ENCODE measurements around the gene AGPAT1. TPM values are rescaled to one million over a fixed set of nuclear protein-coding genes. Genes with fewer than 3 reads are reported as not detected.

Gene AGPAT1
- total and polyA plus RNA-seq, 10 of the 15 experiments (the other 5 are each of a cell fraction or from before 2014, with no cell fraction given) = 13.9 to 39.5 (median 24.7) TPM

DNA sequence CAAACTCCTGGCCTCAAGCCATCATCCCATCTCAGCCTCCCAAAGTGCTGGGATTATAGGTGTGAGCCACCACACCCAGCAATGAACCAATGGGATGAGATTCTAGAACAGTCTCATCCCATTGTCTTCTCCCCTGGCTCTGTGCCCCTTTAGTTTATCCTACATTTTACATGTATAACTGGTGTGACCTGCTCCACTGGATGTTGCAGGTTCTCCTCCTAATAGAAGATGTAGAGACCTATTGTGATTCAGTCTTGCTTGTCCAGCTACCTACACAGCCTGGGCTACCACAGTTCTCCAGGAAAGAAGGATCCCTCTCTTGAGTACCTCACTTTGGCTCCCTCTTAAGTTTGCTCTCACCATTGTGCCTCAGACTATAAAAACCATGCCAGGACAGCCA is 43.8 kb downstream of the AGPAT1 start:
- Histone ChIP-seq H3K9me3 (replicated peaks; ENCODE audit: control insufficient read depth, insufficient read depth, low read length) (no peaks in the 10 kb centered on the region), H3K9ac (ENCODE audit: control insufficient read depth, insufficient read depth, low read length) (no peak overlapping the region), H3K4me3 (no peak overlapping the region), H3K4me2 (ENCODE audit: control insufficient read depth, insufficient read depth) (no peak overlapping the region), H3K27me3 (replicated peaks in 1 of 2; ENCODE audit: control insufficient read depth in 2 of 2, insufficient read depth in 2 of 2, low read length in 1 of 2) (no peaks in the 10 kb centered on the region), H2AFZ (ENCODE audit: control insufficient read depth, low read depth, low read length) (no peak overlapping the region), H3K27ac (ENCODE audit: control insufficient read depth, insufficient read depth) (no peak overlapping the region), H3K36me3 (ENCODE audit: control insufficient read depth in 2 of 2, insufficient read depth in 2 of 2, low read length in 1 of 2) (no peaks in the 10 kb centered on the region), H4K20me1 (ENCODE audit: control insufficient read depth, insufficient read depth) (no peaks in the 10 kb centered on the region), H3K4me1 (ENCODE audit: control insufficient read depth, insufficient read depth, low read length) (peaks cover 10% of the 10 kb centered on the region), H3K79me2 (ENCODE audit: control insufficient read depth, insufficient read depth, low read length) (peaks cover 14% of the 10 kb centered on the region)
- DNase-seq (ENCODE audit: low read depth, low spot score) (no peak), FAIRE-seq (no peak), ATAC-seq (no peak)
- CTCF ChIA-PET = interaction anchor here (0.8 kb wide), 1 partner anchor 61 kb away, joined by 3 read pairs; no protein-coding TSS in a partner anchor
- SMC1A ChIA-PET (ENCODE audit: uncharacterized antibody, unreplicated experiment) = no interaction called here
- intact Hi-C loops (cut with micrococcal nuclease; ENCODE audit: unreplicated experiment) = no loop called here
- no peak for TF ChIP-seq TCF7 (IDR thresholded peaks at IDR 0.05; ENCODE audit: borderline replicate concordance)
- TF ChIP-seq, protein P1, sequence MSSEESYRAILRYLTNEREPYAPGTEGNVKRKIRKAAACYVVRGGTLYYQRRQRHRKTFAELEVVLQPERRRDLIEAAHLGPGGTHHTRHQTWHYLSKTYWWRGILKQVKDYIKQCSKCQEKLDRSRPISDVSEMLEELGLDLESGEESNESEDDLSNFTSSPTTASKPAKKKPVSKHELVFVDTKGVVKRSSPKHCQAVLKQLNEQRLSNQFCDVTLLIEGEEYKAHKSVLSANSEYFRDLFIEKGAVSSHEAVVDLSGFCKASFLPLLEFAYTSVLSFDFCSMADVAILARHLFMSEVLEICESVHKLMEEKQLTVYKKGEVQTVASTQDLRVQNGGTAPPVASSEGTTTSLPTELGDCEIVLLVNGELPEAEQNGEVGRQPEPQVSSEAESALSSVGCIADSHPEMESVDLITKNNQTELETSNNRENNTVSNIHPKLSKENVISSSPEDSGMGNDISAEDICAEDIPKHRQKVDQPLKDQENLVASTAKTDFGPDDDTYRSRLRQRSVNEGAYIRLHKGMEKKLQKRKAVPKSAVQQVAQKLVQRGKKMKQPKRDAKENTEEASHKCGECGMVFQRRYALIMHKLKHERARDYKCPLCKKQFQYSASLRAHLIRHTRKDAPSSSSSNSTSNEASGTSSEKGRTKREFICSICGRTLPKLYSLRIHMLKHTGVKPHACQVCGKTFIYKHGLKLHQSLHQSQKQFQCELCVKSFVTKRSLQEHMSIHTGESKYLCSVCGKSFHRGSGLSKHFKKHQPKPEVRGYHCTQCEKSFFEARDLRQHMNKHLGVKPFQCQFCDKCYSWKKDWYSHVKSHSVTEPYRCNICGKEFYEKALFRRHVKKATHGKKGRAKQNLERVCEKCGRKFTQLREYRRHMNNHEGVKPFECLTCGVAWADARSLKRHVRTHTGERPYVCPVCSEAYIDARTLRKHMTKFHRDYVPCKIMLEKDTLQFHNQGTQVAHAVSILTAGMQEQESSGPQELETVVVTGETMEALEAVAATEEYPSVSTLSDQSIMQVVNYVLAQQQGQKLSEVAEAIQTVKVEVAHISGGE (CRISPR knock-in tag; IDR thresholded peaks at IDR 0.05) = no peak
- no peak for TF ChIP-seq TAF1 (IDR thresholded peaks at IDR 0.05; ENCODE audit: borderline replicate concordance, low read depth, low read length)
- no peak for TF ChIP-seq NFXL1 (IDR thresholded peaks at IDR 0.05; ENCODE audit: borderline replicate concordance)
- TF ChIP-seq MEF2B (IDR thresholded peaks at IDR 0.05; ENCODE audit: partially characterized antibody, poor library complexity, severe bottlenecking) = no peak
- TF ChIP-seq, protein P2, sequence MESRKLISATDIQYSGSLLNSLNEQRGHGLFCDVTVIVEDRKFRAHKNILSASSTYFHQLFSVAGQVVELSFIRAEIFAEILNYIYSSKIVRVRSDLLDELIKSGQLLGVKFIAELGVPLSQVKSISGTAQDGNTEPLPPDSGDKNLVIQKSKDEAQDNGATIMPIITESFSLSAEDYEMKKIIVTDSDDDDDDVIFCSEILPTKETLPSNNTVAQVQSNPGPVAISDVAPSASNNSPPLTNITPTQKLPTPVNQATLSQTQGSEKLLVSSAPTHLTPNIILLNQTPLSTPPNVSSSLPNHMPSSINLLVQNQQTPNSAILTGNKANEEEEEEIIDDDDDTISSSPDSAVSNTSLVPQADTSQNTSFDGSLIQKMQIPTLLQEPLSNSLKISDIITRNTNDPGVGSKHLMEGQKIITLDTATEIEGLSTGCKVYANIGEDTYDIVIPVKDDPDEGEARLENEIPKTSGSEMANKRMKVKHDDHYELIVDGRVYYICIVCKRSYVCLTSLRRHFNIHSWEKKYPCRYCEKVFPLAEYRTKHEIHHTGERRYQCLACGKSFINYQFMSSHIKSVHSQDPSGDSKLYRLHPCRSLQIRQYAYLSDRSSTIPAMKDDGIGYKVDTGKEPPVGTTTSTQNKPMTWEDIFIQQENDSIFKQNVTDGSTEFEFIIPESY (IDR thresholded peaks at IDR 0.05) = no peak
- TF ChIP-seq, protein P3, sequence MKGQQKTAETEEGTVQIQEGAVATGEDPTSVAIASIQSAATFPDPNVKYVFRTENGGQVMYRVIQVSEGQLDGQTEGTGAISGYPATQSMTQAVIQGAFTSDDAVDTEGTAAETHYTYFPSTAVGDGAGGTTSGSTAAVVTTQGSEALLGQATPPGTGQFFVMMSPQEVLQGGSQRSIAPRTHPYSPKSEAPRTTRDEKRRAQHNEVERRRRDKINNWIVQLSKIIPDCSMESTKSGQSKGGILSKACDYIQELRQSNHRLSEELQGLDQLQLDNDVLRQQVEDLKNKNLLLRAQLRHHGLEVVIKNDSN (IDR thresholded peaks at IDR 0.05; ENCODE audit: borderline replicate concordance, extremely low read length, insufficient read depth, low read depth, low read length) = no peak
- in situ Hi-C loops (cut with MboI) = no loop called here
- POLR2A ChIA-PET = no interaction called here
- RAD21 ChIA-PET (ENCODE audit: unreplicated experiment) = interaction anchor here (0.7 kb wide), 1 partner anchor 23 kb away, joined by 5 read pairs; no protein-coding TSS in a partner anchor
- BruUV-seq (replicated peaks) = no TSS peak

Measured in GM12878 (cell line).